ENCODE data around the gene ICA1. TPM values are rescaled to one million over a fixed set of nuclear protein-coding genes. Genes with fewer than 3 reads are reported as not detected.

ICA1 gene
- total RNA-seq, 2 experiments from 2014 or later, result 0.34 to 1.3 TPM

DNA sequence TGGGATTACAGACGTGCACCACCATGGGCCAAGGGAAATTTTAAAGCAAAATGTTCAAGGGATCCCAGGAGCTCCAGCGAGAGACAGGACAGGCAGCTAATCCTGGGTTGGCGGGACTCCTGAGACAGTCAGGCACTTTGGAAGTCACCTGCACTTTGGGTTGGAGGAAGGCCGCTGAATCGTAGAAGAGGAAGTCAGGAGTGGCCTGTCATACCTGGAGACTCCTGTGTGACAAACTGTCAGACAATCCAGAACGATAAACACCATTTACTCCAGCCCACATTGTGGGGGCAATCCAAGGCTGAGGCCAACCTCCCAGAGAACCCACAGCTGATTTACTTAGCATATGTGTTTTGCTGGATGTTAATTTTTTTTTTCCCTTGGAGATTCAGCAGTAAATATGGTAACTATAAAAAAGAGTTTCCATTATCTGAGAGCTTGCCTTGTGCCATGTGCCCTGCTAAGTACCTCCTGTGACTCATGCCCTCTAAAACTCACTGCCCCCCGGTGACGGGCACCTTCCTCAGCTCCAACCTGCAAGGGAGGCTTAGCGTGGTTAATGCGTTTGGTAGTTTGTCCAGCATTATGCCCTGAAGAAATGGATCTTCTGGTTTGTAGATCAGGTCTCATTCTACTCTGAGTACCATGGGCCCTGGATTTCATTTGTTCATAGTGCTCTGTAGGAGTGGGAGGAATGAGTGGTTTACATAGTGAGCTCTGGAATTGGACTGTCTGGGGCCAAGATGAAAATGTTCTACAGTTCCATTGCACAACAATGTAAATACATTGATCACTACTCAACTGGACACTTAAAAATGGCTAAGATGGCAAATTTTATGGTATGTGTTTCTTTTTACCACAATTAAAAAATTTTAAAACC, 50.9 kb downstream of the ICA1 start:
- H3K36me3 Mint-ChIP-seq (ENCODE audit: low read depth), result no peaks in the 10 kb centered on the region
- no peaks in the 10 kb centered on the region for H3K9me3 Mint-ChIP-seq
- H3K27ac Mint-ChIP-seq, result no peak overlapping the region
- no peak overlapping the region for H3K4me3 Mint-ChIP-seq
- TF ChIP-seq, protein P1, sequence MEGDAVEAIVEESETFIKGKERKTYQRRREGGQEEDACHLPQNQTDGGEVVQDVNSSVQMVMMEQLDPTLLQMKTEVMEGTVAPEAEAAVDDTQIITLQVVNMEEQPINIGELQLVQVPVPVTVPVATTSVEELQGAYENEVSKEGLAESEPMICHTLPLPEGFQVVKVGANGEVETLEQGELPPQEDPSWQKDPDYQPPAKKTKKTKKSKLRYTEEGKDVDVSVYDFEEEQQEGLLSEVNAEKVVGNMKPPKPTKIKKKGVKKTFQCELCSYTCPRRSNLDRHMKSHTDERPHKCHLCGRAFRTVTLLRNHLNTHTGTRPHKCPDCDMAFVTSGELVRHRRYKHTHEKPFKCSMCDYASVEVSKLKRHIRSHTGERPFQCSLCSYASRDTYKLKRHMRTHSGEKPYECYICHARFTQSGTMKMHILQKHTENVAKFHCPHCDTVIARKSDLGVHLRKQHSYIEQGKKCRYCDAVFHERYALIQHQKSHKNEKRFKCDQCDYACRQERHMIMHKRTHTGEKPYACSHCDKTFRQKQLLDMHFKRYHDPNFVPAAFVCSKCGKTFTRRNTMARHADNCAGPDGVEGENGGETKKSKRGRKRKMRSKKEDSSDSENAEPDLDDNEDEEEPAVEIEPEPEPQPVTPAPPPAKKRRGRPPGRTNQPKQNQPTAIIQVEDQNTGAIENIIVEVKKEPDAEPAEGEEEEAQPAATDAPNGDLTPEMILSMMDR (IDR thresholded peaks at IDR 0.05), result no peak
- POLR2A ChIA-PET, result interaction anchor here (0.6 kb wide), 1 partner anchor 13 kb away, joined by 3 read pairs; no protein-coding TSS in a partner anchor
- no peaks in the 10 kb centered on the region for H3K4me1 Mint-ChIP-seq (ENCODE audit: low read depth)
- intact Hi-C loops (cut with micrococcal nuclease), result loop anchor here (10.0 kb wide), 1 partner anchor 786 kb away; no protein-coding TSS in a partner anchor
- DNase-seq, result no peak
- no peaks in the 10 kb centered on the region for H3K27me3 Mint-ChIP-seq
- ATAC-seq, result no peak
- CTCF ChIA-PET, result interaction anchor here (1.9 kb wide), 1 partner anchor 85 kb away, joined by 5 read pairs; no protein-coding TSS in a partner anchor

- H3K4me1 Mint-ChIP-seq (ENCODE audit: low read depth), result no peaks in the 10 kb centered on the region
- peaks cover 1% of the 10 kb centered on the region for H3K27me3 Mint-ChIP-seq
- TF ChIP-seq, protein P1 (IDR thresholded peaks at IDR 0.05), result no peak
- CTCF ChIA-PET, result no interaction called here
- H3K36me3 Mint-ChIP-seq (ENCODE audit: low read depth), result no peaks in the 10 kb centered on the region
- POLR2A ChIA-PET, result interaction anchor here (0.5 kb wide), 1 partner anchor 496 kb away, joined by 4 read pairs; no protein-coding TSS in a partner anchor
- no peak for DNase-seq
- no peak overlapping the region for H3K4me3 Mint-ChIP-seq
- intact Hi-C loops (cut with micrococcal nuclease), result no loop called here
- no peak overlapping the region for H3K27ac Mint-ChIP-seq
- H3K9me3 Mint-ChIP-seq, result no peaks in the 10 kb centered on the region
- no peak for ATAC-seq
These were observed 52.6 kb downstream of the ICA1 start for GRCh38 chr7:8209353-8209752.

DNA sequence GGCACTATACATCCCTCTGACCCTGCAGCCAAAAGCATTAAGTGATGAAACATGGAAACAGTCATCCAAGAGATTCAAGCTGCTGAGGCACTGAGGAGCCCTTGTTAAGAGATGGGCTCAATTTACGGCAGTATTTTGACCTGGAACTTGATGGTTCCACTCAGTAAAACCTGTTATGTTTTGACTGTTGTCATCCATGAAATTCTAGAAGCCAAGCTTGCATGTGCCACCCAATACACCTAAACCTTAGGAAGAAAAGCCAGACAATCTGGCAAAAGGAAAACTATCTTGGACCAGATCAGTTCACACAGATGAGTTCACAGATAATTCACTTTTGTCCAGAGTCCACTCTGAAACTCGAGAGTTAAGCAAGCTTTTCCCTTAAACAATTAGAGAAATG, 53.2 kb downstream of the ICA1 start:
- H3K4me3 Mint-ChIP-seq, result no peak overlapping the region
- no peaks in the 10 kb centered on the region for H3K36me3 Mint-ChIP-seq (ENCODE audit: low read depth)
- DNase-seq, result no peak
- peaks cover 1% of the 10 kb centered on the region for H3K27me3 Mint-ChIP-seq
- ChIA-PET POLR2A (interaction anchor here (0.6 kb wide), 1 partner anchor 10 kb away, joined by 3 read pairs; no protein-coding TSS in a partner anchor), CTCF (interaction anchor here (0.6 to 1.7 kb wide), 2 partner anchors 8 to 18 kb away, joined by 3 to 8 read pairs; no protein-coding TSS in a partner anchor)
- H3K27ac Mint-ChIP-seq, result no peak overlapping the region
- intact Hi-C loops (cut with micrococcal nuclease), result no loop called here
- no peaks in the 10 kb centered on the region for H3K9me3 Mint-ChIP-seq
- no peak for ATAC-seq
- H3K4me1 Mint-ChIP-seq (ENCODE audit: low read depth), result no peaks in the 10 kb centered on the region
- TF ChIP-seq, protein P1 (IDR thresholded peaks at IDR 0.05), result no peak

- Mint-ChIP-seq H3K36me3 (ENCODE audit: low read depth) (no peaks in the 10 kb centered on the region), H3K27ac (no peak overlapping the region), H3K4me1 (ENCODE audit: low read depth) (peaks cover 2% of the 10 kb centered on the region), H3K9me3 (no peaks in the 10 kb centered on the region), H3K27me3 (peaks cover 1% of the 10 kb centered on the region), H3K4me3 (no peak overlapping the region)
- ChIA-PET CTCF (interaction anchor here (1.7 kb wide), 1 partner anchor 10 kb away, joined by 8 read pairs; no protein-coding TSS in a partner anchor), POLR2A (interaction anchor here (0.7 to 1.2 kb wide), 2 partner anchors 17 to 1123 kb away, joined by 3 read pairs; no protein-coding TSS in a partner anchor)
- intact Hi-C loops (cut with micrococcal nuclease), result no loop called here
- DNase-seq (no peak), ATAC-seq (no peak)
- TF ChIP-seq, protein P1 (IDR thresholded peaks at IDR 0.05), result no peak
These were observed 55.0 kb downstream of the ICA1 start for GRCh38 chr7:8206956-8207355.

GRCh38 chr7:8205537-8205936, 56.4 kb downstream of the ICA1 start:
- no peaks in the 10 kb centered on the region for H3K9me3 Mint-ChIP-seq
- intact Hi-C loops (cut with micrococcal nuclease), result no loop called here
- DNase-seq, result no peak
- H3K4me3 Mint-ChIP-seq, result no peak overlapping the region
- no peak for ATAC-seq
- H3K4me1 Mint-ChIP-seq (ENCODE audit: low read depth), result peaks cover 2% of the 10 kb centered on the region
- H3K36me3 Mint-ChIP-seq (ENCODE audit: low read depth), result no peaks in the 10 kb centered on the region
- H3K27ac Mint-ChIP-seq, result no peak overlapping the region
- ChIA-PET POLR2A (interaction anchor here (1.2 kb wide), 1 partner anchor 15 kb away, joined by 3 read pairs; no protein-coding TSS in a partner anchor), CTCF (interaction anchor here (0.7 to 1.6 kb wide), 5 partner anchors 9 to 171 kb away, joined by 3 to 5 read pairs (median 3); no protein-coding TSS in a partner anchor)
- peaks cover 1% of the 10 kb centered on the region for H3K27me3 Mint-ChIP-seq
- TF ChIP-seq, protein P1 (IDR thresholded peaks at IDR 0.05), result no peak

Measured in activated CD8-positive, alpha-beta T cell treated with anti-CD3 and anti-CD28 coated beads for 36 hours (primary cell).